ENCODE results near the gene BLOC1S3. TPM values are rescaled to one million over a fixed set of nuclear protein-coding genes. Genes with fewer than 3 reads are reported as not detected.

Gene BLOC1S3
- total RNA-seq, 1 experiment from 2014 or later, result 11.9 TPM

- Histone ChIP-seq H3K9me2 (replicated peaks; ENCODE audit: low read length) (no peaks in the 10 kb centered on the region), H3K36me3 (ENCODE audit: low read depth, low read length) (no peaks in the 10 kb centered on the region), H3K27me3 (ENCODE audit: low read length) (no peaks in the 10 kb centered on the region), H3K4me1 (ENCODE audit: insufficient read depth, low read length) (peaks cover 11% of the 10 kb centered on the region), H3F3A (ENCODE audit: low read length, unreplicated experiment) (no peaks in the 10 kb centered on the region), H4K20me1 (ENCODE audit: low read length) (no peaks in the 10 kb centered on the region), H3K4me3 (ENCODE audit: low read length) (no peak overlapping the region), H3K79me2 (ENCODE audit: low read length) (no peaks in the 10 kb centered on the region), H3K27ac (ENCODE audit: low read length) (no peak overlapping the region), H3K9ac (ENCODE audit: low read length) (no peak overlapping the region), H2AFZ (ENCODE audit: low read length) (no peak overlapping the region), H3K4me2 (ENCODE audit: low read length) (no peak overlapping the region), H3K9me3 (ENCODE audit: low read length) (no peaks in the 10 kb centered on the region)
- ChIA-PET CTCF (no interaction called here), POLR2A (ENCODE audit: unreplicated experiment) (no interaction called here)
- BruUV-seq (replicated peaks), result no TSS peak
- DNase-seq (no peak), ATAC-seq (no peak)
- intact Hi-C loops (cut with micrococcal nuclease), result loop anchor here (5.0 kb wide), 1 partner anchor 83 kb away; the partner anchor contains the start of gene EXOC3L2
- no peak for TF ChIP-seq EZH2 (IDR thresholded peaks at IDR 0.05; ENCODE audit: low read length, unreplicated experiment)
- TF ChIP-seq CTCF (conservative IDR thresholded peaks at IDR 0.05; ENCODE audit: low read depth, low read length), result no peak
- TF ChIP-seq EZH2phosphoT487 (IDR thresholded peaks at IDR 0.05; ENCODE audit: borderline replicate concordance, low read length), result no peak
These were observed 14.7 kb upstream of the BLOC1S3 start for GRCh38 chr19:45163751-45164460.

- Histone ChIP-seq H2AFZ (ENCODE audit: low read length) (no peak overlapping the region), H3K9me3 (ENCODE audit: low read length) (no peaks in the 10 kb centered on the region), H3K4me1 (ENCODE audit: insufficient read depth, low read length) (peaks cover 11% of the 10 kb centered on the region), H3K4me2 (ENCODE audit: low read length) (no peak overlapping the region), H3K9me2 (replicated peaks; ENCODE audit: low read length) (no peaks in the 10 kb centered on the region), H4K20me1 (ENCODE audit: low read length) (no peaks in the 10 kb centered on the region), H3K27me3 (ENCODE audit: low read length) (no peaks in the 10 kb centered on the region), H3K79me2 (ENCODE audit: low read length) (no peaks in the 10 kb centered on the region), H3K27ac (ENCODE audit: low read length) (no peak overlapping the region), H3K9ac (ENCODE audit: low read length) (no peak overlapping the region), H3K4me3 (ENCODE audit: low read length) (no peak overlapping the region), H3K36me3 (ENCODE audit: low read depth, low read length) (no peaks in the 10 kb centered on the region), H3F3A (ENCODE audit: low read length, unreplicated experiment) (no peaks in the 10 kb centered on the region)
- BruUV-seq (replicated peaks), result no TSS peak
- TF ChIP-seq EZH2 (IDR thresholded peaks at IDR 0.05; ENCODE audit: low read length, unreplicated experiment) (no peak), CTCF (conservative IDR thresholded peaks at IDR 0.05; ENCODE audit: low read depth, low read length) (no peak), EZH2phosphoT487 (IDR thresholded peaks at IDR 0.05; ENCODE audit: borderline replicate concordance, low read length) (no peak)
- CTCF ChIA-PET, result no interaction called here
- intact Hi-C loops (cut with micrococcal nuclease), result loop anchor here (5.0 kb wide), 1 partner anchor 83 kb away; the partner anchor contains the start of gene EXOC3L2
- POLR2A ChIA-PET (ENCODE audit: unreplicated experiment), result no interaction called here
- DNase-seq (no peak), ATAC-seq (no peak)
These were observed 13.8 kb upstream of the BLOC1S3 start for GRCh38 chr19:45164577-45165335.
